Erythroblast (primary cell): Measurements from ENCODE around the gene LZTS2.

Experiments
- DNase-seq, 2 experiments: peaks; one replicate each; lab custom pipeline; 2025; lab: John Stamatoyannopoulos, UW
- GATA1 ChIP-seq: IDR thresholded peaks from 2 replicates; pipeline ENCODE4 v1.6.1; 2011; ENCODE audit warnings: low read depth, mild to moderate bottlenecking, control low read depth, low read length, moderate library complexity
- POLR2A ChIP-seq: IDR thresholded peaks from 2 replicates; pipeline ENCODE4 v1.6.1; 2011; ENCODE audit warnings: mild to moderate bottlenecking, low read length

LZTS2 gene, protein sequence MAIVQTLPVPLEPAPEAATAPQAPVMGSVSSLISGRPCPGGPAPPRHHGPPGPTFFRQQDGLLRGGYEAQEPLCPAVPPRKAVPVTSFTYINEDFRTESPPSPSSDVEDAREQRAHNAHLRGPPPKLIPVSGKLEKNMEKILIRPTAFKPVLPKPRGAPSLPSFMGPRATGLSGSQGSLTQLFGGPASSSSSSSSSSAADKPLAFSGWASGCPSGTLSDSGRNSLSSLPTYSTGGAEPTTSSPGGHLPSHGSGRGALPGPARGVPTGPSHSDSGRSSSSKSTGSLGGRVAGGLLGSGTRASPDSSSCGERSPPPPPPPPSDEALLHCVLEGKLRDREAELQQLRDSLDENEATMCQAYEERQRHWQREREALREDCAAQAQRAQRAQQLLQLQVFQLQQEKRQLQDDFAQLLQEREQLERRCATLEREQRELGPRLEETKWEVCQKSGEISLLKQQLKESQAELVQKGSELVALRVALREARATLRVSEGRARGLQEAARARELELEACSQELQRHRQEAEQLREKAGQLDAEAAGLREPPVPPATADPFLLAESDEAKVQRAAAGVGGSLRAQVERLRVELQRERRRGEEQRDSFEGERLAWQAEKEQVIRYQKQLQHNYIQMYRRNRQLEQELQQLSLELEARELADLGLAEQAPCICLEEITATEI

GRCh38 chr10:100999742-101000126 lies at the start of gene LZTS2:
TSS of gene LZTS2 (plus strand) at chr10:100999808. CDS start at chr10:101002539, 2,731 bp downstream.
- DNase-seq, result no peak

DNA sequence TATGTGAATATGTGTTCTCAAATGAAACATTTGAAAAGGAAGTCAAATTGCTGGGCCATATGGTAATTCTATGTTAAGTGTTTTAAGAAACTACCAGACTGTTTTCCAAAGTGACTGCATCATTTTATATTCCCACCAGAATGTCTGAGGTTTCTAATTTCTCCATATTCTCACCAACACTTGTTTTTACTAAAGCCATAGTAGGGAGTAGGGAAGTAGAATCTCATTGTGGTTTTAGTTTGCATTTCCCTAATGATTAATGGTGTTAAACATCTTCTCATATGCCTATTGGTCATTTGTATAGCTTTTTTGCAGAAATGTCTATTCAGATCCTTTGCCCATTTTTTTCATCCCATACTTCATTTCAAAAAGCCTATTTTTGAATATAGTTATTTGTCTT lies 39.4 kb upstream of the LZTS2 start:
- DNase-seq, result no peak
- TF ChIP-seq GATA1 (no peak), POLR2A (no peak)

More at GRCh38 chr10:100999742-101000126, at the start of gene LZTS2:
- TF ChIP-seq POLR2A, result no peak
- TF ChIP-seq GATA1, result no peak

- TF ChIP-seq POLR2A, result no peak
- TF ChIP-seq GATA1, result no peak
- no peak for DNase-seq
Measured at GRCh38 chr10:100962351-100963080, 37.1 kb upstream of the LZTS2 start.

- DNase-seq, result no peak
- TF ChIP-seq POLR2A, result no peak
- TF ChIP-seq GATA1, result no peak
Measured at GRCh38 chr10:100963826-100964225, 35.8 kb upstream of the LZTS2 start.

DNA sequence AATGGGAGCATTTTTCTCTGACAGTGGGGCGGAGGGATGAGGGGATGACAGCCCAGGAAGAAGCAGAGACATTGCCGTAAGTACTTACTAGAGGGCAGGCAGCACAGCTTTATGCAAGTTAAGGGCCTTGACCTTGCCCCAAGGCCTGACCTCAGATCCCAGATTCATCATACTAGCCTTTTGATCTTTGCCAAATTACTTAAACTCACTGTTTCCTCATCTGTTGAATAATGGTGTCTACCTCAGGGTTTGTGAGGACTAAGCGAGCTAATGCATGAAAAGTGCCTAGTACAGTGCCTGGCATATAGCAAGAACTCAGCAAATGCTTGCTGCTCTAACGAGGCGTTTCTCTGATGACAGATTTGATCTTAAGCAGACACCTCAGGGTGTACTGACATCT lies 33.8 kb upstream of the LZTS2 start:
- DNase-seq, result no peak
- no peak for TF ChIP-seq GATA1
- TF ChIP-seq POLR2A, result no peak

GRCh38 chr10:100966887-100967286 lies 32.7 kb upstream of the LZTS2 start:
- no peak for DNase-seq
- TF ChIP-seq POLR2A, result no peak
- TF ChIP-seq GATA1, result no peak

DNA sequence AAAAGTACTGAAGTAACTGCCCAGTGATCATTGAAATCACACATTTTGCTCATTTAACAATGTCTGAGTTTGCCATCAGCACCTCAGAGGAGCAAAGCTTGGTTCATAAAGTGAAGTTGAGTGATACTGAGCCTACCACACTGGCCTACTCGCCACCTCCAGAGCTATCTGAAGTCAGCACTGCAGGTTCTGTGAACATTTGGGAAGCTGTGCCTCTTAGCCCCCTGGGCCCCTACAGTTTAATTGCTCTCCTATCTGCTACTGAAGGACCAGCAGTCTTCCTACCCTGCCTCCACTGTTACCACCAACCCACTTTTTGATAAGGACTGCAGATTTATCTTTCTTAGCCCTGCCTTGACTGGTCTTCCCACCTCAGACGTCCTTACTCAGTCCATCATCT lies 32.3 kb upstream of the LZTS2 start:
- no peak for TF ChIP-seq GATA1
- no peak for TF ChIP-seq POLR2A
- peak in 1 of 2 experiments; percentile 22 for DNase-seq

GRCh38 chr10:100968062-100968736 lies 31.4 kb upstream of the LZTS2 start:
- TF ChIP-seq POLR2A, result no peak
- no peak for TF ChIP-seq GATA1
- DNase-seq, result no peak

GRCh38 chr10:100968863-100969186 lies 30.8 kb upstream of the LZTS2 start:
- DNase-seq, result no peak
- TF ChIP-seq GATA1 (no peak), POLR2A (no peak)

GRCh38 chr10:100969187-100970075 lies 30.2 kb upstream of the LZTS2 start, which contains the start of gene SEMA4G:
TSS of gene SEMA4G (plus strand) at chr10:100969504. CDS start at chr10:100972913, 3,409 bp downstream.
- peak; percentile 58 to 65 for DNase-seq
- no peak for TF ChIP-seq GATA1
- no peak for TF ChIP-seq POLR2A

DNA sequence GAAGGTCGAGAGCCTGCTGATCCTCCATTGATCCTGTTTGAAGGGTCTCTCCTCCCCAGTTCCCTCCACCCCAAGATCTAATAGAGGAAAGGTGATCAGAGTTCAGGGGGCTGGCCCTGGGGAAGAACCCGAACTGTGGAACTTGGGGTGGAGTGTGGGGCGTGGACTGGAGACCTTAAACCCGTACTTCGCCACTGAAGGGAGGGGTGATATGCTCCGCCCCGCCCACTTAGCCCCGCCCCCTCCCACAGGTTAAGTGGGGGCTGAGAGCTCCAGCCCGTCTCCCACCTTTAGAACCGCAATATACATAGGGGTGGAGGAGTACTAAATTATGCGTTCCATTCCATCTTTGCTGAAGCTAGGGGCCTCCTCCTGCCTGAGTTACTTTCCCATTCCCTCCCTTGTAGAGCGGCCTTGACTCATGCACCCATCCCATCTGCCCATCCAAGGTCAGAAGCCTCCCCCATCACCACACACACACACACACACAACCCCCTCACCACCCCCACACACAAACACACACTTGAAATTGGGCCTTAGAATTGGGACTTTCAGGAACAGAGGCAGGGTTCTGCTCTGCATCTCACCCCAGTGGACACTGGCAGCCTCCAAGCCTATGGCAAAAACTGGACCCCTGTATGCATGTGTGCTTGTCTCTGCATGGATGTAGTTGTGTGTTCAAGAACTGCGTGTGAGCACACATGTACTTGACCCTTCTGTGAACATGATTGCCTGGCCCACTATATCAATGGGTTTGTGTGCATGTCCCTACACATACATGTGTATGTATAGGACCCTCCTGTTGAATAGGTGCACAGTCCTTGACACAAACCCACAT lies 29.3 kb upstream of the LZTS2 start:
- TF ChIP-seq GATA1, result no peak
- no peak for TF ChIP-seq POLR2A
- DNase-seq, result peak; percentile 24 to 39
